ENCODE results near the gene KCNN2.

DNA sequence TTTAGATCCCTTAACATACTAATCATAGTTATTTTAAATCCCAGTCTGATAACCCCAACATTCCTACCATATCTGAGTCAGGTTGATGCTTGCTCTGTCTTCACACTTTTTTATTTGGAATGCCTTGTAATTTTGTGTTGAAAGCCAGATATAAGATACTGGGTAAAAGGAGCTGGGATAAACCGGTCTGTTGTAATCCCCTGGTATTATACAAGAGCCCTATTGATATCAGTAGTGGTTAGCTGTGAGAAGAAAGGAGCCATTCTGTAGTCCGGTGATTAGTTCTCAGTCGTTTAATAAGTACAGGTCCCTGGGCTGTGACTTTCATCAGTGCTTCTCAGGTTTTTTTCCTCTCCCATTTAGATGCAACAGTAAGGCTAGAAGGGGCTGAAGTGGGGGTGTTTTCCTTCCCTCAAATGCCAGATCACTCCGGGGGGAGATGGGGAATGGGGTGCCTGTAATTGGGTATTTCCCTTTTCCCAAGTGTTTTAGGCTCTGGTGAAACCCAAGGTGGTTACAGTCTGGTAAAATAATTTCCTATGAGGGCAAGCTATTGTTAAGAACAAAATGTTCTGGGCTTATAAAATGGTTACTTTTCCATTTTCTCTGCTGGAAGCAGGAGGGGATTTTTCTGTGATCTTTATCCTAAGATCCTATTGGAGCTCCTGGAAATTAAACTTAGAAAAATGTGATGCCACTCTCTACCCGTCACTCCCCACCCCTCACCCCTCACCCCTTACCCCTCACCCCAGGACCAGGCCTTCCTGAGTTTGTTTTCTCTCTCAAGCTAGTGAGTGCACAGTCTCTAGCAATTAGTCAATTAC is 72.7 kb downstream of the KCNN2 start:
- TF ChIP-seq CTCF (IDR thresholded peaks at IDR 0.05) (no peak), POLR2A (IDR thresholded peaks at IDR 0.05) (no peak)
